Activated naive CD8-positive, alpha-beta T cell treated with anti-CD3 and anti-CD28 coated beads for 36 hours (primary cell): ENCODE measurements around the gene C1orf115. TPM values are rescaled to one million over a fixed set of nuclear protein-coding genes. Genes with fewer than 3 reads are reported as not detected.

Experiments used
- DNase-seq: peaks from one replicate; pipeline ENCODE4 v3.0.0; 2021
- H3K27ac Mint-ChIP-seq: one replicate; pipeline ENCODE4 v1.8.0; 2022; ENCODE audit warnings: mild to moderate bottlenecking, moderate library complexity, mixed read lengths
- H3K27me3 Mint-ChIP-seq: one replicate; pipeline ENCODE4 v1.8.0; 2022; ENCODE audit warnings: mild to moderate bottlenecking, mixed read lengths
- H3K36me3 Mint-ChIP-seq: one replicate; pipeline ENCODE4 v1.8.0; 2021; ENCODE audit warnings: mild to moderate bottlenecking, mixed read lengths
- H3K4me1 Mint-ChIP-seq: one replicate; pipeline ENCODE4 v1.8.0; 2021; ENCODE audit warnings: mixed read lengths
- H3K4me3 Mint-ChIP-seq: one replicate; pipeline ENCODE4 v1.8.0; 2022; ENCODE audit warnings: mild to moderate bottlenecking, moderate library complexity, mixed read lengths
- H3K9me3 Mint-ChIP-seq: one replicate; pipeline ENCODE4 v1.8.0; 2022; ENCODE audit warnings: mixed read lengths
- total RNA-seq, 2 experiments: library from RNA; stranded (reverse); gene quantifications; one replicate each; pipeline ENCODE4 v1.2.3, GENCODE V29; 2021

Gene C1orf115
- total RNA-seq, 2 experiments from 2014 or later = 0.33 to 0.38 TPM

DNA sequence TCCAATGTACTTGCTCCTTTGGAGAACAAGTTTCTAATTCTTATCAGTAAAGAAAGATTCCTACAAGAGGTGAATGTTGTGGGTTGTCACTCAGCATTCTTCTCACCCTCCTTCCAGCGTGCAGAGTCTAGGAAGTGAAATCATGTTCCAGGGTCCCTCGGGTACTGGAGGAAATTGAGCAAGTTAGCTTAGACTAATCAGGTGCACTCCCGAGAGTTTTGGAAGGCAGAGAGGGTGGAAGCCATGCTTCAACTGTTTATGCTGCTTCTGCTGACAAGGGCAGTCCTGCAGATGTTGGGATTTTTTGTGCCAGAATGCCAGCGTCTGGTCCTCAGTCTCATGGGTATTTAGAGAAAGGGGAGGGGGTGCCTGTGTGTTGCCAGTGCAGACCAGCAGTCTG lies 5.3 kb upstream of the C1orf115 start:
- H3K4me1 Mint-ChIP-seq = peaks cover 3% of the 10 kb centered on the region
- H3K36me3 Mint-ChIP-seq = no peaks in the 10 kb centered on the region
- peaks cover 10% of the 10 kb centered on the region for H3K27me3 Mint-ChIP-seq
- no peak for DNase-seq
- no peak overlapping the region for H3K27ac Mint-ChIP-seq
- no peaks in the 10 kb centered on the region for H3K9me3 Mint-ChIP-seq
- H3K4me3 Mint-ChIP-seq = no peak overlapping the region

DNA sequence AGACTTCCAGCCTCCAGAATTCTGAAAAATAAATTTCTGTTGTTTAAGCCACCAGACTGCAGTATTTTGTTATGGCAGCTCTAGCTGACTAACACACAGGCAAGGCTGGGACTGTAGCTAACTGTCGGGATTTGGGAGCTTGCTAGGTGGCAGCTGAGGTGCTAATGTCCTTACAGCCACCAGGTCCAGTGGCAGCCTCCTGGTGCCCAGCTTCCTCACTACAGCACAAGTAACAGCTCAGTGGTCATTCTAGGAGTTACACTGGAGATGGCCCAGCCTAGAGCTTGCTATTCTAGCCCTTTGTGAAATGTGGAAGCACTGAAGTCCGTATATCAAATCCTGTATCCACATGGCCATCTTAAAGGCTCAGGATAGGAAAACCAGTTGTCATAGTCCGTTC lies 4.3 kb upstream of the C1orf115 start:
- H3K4me3 Mint-ChIP-seq = no peak overlapping the region
- H3K4me1 Mint-ChIP-seq = peaks cover 4% of the 10 kb centered on the region
- H3K36me3 Mint-ChIP-seq = no peaks in the 10 kb centered on the region
- no peak for DNase-seq
- no peaks in the 10 kb centered on the region for H3K9me3 Mint-ChIP-seq
- H3K27ac Mint-ChIP-seq = no peak overlapping the region
- H3K27me3 Mint-ChIP-seq = peaks cover 13% of the 10 kb centered on the region

- peaks cover 4% of the 10 kb centered on the region for H3K4me1 Mint-ChIP-seq
- no peak overlapping the region for H3K4me3 Mint-ChIP-seq
- H3K9me3 Mint-ChIP-seq = no peaks in the 10 kb centered on the region
- H3K27ac Mint-ChIP-seq = no peak overlapping the region
- no peak for DNase-seq
- H3K36me3 Mint-ChIP-seq = no peaks in the 10 kb centered on the region
- peaks cover 28% of the 10 kb centered on the region for H3K27me3 Mint-ChIP-seq
Measured at GRCh38 chr1:220687809-220688208, 2.4 kb upstream of the C1orf115 start.

DNA sequence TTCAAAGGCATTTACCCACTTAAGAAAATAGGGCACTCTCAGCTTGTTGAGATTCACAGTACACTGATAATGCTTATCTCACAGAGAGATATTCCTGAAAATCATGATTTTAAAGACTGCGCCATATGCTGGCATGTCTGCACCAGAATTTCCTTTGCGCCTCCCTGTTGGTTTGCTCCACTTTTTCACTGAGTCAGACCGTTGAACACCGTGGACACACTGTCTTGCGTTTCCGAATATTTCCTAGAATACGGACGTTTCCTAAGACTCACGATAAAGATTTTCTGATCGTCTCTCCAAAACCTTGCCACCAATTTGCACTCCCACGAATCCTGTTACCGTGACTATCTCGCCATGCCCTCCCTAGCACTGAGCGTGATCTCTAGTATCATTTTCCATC lies 497 bp upstream of the C1orf115 start:
- Mint-ChIP-seq H3K27ac (no peak overlapping the region), H3K4me1 (peaks cover 4% of the 10 kb centered on the region), H3K27me3 (peaks cover 26% of the 10 kb centered on the region), H3K36me3 (no peaks in the 10 kb centered on the region), H3K4me3 (peak overlapping the region; percentile 78), H3K9me3 (no peaks in the 10 kb centered on the region)
- DNase-seq = no peak

DNA sequence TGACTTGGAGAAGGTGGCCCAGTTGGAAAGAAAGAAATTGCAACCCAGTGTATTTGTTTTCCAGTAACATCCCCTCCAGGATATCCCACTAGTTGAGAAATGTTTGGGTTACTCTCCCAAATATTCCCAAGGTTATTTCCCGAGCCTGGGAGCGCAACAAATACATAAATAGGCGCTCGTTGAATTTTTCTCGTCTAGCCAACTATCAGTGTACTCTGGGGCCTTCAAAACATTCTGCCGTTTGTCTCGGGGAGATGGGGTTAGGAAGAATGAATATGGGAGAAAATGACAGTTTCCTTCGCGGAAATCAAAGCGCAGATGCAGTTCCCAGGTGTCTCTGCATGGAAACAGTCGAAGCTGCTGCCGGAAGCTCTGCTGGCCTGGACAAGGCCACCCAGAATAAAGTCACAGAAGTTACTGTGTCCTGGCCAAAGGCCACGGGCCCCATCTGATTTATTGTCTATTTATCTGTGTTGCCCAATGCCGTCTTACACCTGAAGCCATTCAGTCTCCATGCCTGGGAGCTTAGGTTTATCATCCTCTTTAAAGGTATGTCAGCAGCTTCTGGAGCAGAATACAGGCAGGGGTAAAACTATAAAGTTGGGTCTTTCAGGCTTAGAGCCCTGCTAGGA lies 1.0 kb downstream of the C1orf115 start:
- Mint-ChIP-seq H3K4me3 (no peak overlapping the region), H3K27me3 (peaks cover 26% of the 10 kb centered on the region)

DNA sequence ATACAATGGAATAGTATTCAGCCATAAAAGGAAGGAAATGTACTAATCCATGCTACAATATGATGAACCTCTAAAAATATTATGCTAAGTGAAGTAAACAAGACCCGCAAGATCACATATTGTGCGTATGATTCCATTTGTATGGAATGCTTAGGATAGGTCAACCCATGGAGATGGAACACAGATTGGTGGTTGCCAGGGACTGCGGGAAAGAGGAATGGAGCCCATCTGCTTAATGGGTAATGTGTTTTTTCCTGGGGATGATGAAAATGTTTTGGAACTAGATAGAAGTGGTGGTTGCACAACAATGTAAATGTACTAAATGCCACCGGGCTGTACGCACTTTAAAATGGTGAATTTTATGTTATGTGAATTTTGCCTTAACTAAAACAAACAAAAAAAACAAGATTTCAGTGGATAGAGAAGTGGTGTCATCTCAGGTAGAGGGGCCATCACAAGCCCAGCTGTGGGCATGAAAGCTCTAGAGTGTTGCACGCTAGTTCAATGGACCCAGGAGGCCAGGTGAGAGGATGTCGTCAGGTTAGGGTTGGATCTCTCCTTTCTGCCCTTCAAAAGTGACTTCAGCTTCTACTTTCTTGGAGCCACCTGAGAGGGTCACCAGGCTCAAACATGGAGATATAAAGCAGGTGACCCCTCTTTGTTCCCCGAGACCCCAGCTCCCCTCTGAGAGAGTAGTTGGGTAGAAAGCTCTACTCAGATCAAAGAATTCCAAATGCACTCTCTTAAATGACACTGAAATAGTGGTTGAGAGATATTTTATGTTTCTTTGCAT lies 2.5 kb downstream of the C1orf115 start:
- H3K27ac Mint-ChIP-seq = no peak overlapping the region
- no peak for DNase-seq
- peaks cover 26% of the 10 kb centered on the region for H3K27me3 Mint-ChIP-seq
- H3K36me3 Mint-ChIP-seq = no peaks in the 10 kb centered on the region
- no peaks in the 10 kb centered on the region for H3K9me3 Mint-ChIP-seq
- H3K4me1 Mint-ChIP-seq = peaks cover 4% of the 10 kb centered on the region
- H3K4me3 Mint-ChIP-seq = no peak overlapping the region

More for the DNA sequence above, 1.0 kb downstream of the C1orf115 start:
- Mint-ChIP-seq H3K36me3 (no peaks in the 10 kb centered on the region), H3K9me3 (no peaks in the 10 kb centered on the region), H3K27ac (no peak overlapping the region), H3K4me1 (peaks cover 4% of the 10 kb centered on the region)
- DNase-seq = no peak

DNA sequence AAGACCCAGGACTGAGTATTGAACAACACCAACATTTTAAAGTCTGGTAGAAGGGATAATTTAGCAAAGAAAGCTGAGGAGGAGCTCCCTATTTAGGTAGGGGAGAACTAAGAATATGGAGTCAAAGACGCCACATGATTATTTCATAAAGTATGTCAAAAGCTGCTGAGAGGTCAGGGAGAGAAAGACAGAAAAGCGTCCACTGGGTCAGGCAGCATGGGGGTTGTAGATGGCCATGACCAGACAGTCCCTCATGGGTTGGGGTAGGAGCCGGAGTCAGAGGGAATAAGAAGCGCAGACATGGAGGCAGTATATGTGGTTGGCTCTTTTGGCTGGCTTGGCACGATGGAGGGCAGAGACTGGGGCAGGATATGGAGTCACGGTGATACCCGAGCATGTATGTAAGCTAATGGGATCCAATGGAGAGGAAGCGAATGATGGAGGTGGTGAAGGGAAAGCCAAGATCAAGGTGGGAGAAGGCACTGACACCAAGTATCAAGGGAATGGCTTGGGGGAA lies 4.8 kb downstream of the C1orf115 start:
- H3K9me3 Mint-ChIP-seq = no peaks in the 10 kb centered on the region
- peaks cover under 1% of the 10 kb centered on the region for H3K4me1 Mint-ChIP-seq
- no peak for DNase-seq
- peaks cover 26% of the 10 kb centered on the region for H3K27me3 Mint-ChIP-seq
- no peak overlapping the region for H3K27ac Mint-ChIP-seq
- H3K36me3 Mint-ChIP-seq = no peaks in the 10 kb centered on the region
- H3K4me3 Mint-ChIP-seq = no peak overlapping the region

GRCh38 chr1:220695426-220695825 lies 5.3 kb downstream of the C1orf115 start:
- DNase-seq = no peak
- Mint-ChIP-seq H3K4me3 (no peak overlapping the region), H3K27me3 (peaks cover 21% of the 10 kb centered on the region), H3K36me3 (no peaks in the 10 kb centered on the region), H3K9me3 (no peaks in the 10 kb centered on the region), H3K4me1 (no peaks in the 10 kb centered on the region), H3K27ac (no peak overlapping the region)

GRCh38 chr1:220696226-220696862 lies 6.2 kb downstream of the C1orf115 start:
- Mint-ChIP-seq H3K27ac (no peak overlapping the region), H3K4me3 (no peak overlapping the region), H3K9me3 (no peaks in the 10 kb centered on the region), H3K4me1 (no peaks in the 10 kb centered on the region), H3K27me3 (peaks cover 20% of the 10 kb centered on the region), H3K36me3 (no peaks in the 10 kb centered on the region)
- DNase-seq = no peak

GRCh38 chr1:220696863-220697231 lies 6.7 kb downstream of the C1orf115 start:
- H3K4me3 Mint-ChIP-seq = no peak overlapping the region
- H3K4me1 Mint-ChIP-seq = no peaks in the 10 kb centered on the region
- DNase-seq = no peak
- H3K27ac Mint-ChIP-seq = no peak overlapping the region
- H3K36me3 Mint-ChIP-seq = no peaks in the 10 kb centered on the region
- H3K9me3 Mint-ChIP-seq = no peaks in the 10 kb centered on the region
- H3K27me3 Mint-ChIP-seq = peaks cover 15% of the 10 kb centered on the region

DNA sequence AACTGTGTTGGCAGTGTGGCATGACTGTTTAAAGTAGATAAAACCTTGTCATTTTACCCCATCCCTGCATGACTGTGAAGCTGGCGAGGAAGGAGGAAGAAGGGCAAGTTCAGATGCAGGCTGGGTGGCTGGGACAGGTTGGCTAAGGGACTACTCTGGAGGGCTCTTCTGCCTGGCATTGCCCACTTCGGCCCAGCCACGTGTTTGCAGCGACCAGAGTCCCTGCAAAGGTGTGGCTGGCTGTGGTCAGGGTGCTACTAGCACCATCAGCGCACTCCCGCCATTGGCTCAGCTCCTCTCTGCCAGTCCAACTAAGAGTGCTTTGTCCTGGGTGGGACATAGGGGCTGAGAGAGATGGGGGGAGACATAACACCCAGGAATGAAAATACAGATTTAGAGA lies 7.2 kb downstream of the C1orf115 start:
- no peaks in the 10 kb centered on the region for H3K36me3 Mint-ChIP-seq
- H3K4me1 Mint-ChIP-seq = no peaks in the 10 kb centered on the region
- H3K27me3 Mint-ChIP-seq = peaks cover 18% of the 10 kb centered on the region
- H3K27ac Mint-ChIP-seq = no peak overlapping the region
- DNase-seq = no peak
- H3K9me3 Mint-ChIP-seq = no peaks in the 10 kb centered on the region
- H3K4me3 Mint-ChIP-seq = no peak overlapping the region

GRCh38 chr1:220698607-220699016 lies 8.4 kb downstream of the C1orf115 start:
- Mint-ChIP-seq H3K9me3 (no peaks in the 10 kb centered on the region), H3K4me1 (no peaks in the 10 kb centered on the region), H3K4me3 (no peak overlapping the region), H3K36me3 (no peaks in the 10 kb centered on the region), H3K27me3 (peaks cover 19% of the 10 kb centered on the region), H3K27ac (no peak overlapping the region)
- DNase-seq = no peak

DNA sequence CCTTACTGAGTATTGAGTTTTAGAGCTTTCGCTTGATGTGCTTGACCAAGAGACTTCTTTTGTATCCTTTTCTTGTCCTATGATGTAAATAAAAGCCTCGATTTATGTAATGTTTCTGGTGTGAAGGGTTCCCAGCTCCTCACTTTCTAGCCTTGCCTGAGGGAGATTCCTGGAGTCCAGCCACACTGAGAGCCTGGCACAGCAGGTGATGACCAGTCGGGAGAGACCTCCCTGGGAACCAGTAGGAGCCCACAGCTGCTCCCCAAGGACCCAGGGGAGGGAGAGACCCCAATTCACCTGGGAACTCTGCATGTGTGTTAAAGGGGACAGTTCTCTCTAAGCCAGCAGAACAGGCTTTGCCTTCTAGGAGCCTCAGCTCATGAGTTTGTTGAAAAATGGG lies 8.9 kb downstream of the C1orf115 start:
- no peak for DNase-seq
- no peaks in the 10 kb centered on the region for H3K36me3 Mint-ChIP-seq
- H3K4me3 Mint-ChIP-seq = no peak overlapping the region
- H3K27ac Mint-ChIP-seq = no peak overlapping the region
- H3K9me3 Mint-ChIP-seq = no peaks in the 10 kb centered on the region
- H3K4me1 Mint-ChIP-seq = no peaks in the 10 kb centered on the region
- H3K27me3 Mint-ChIP-seq = peaks cover 19% of the 10 kb centered on the region

- no peaks in the 10 kb centered on the region for H3K36me3 Mint-ChIP-seq
- no peak for DNase-seq
- no peaks in the 10 kb centered on the region for H3K9me3 Mint-ChIP-seq
- no peak overlapping the region for H3K4me3 Mint-ChIP-seq
- H3K4me1 Mint-ChIP-seq = no peaks in the 10 kb centered on the region
- H3K27me3 Mint-ChIP-seq = peaks cover 25% of the 10 kb centered on the region
- H3K27ac Mint-ChIP-seq = no peak overlapping the region
Measured at GRCh38 chr1:220700556-220701179, 10.5 kb downstream of the C1orf115 start.

DNA sequence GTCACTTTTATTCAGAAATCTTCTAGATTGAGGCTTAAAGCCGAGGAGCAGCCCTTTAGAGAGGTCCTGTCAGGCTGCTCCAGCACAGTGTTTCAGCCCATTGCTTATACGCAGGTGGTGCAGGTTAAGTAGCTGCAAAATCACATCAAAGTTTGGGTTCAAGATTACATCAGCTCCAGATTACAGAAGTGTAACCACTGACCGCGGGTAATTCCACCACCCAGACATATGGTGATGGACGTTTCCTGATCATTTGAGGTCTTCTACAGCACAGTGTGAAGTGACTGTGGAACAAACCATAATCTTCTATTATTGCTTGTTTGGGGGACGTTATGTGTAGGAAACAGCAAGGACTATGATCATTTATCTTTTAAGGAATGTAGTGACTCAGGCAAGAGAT lies 11.8 kb downstream of the C1orf115 start:
- H3K36me3 Mint-ChIP-seq = no peaks in the 10 kb centered on the region
- peaks cover 25% of the 10 kb centered on the region for H3K27me3 Mint-ChIP-seq
- H3K27ac Mint-ChIP-seq = no peak overlapping the region
- DNase-seq = no peak
- no peaks in the 10 kb centered on the region for H3K9me3 Mint-ChIP-seq
- H3K4me1 Mint-ChIP-seq = no peaks in the 10 kb centered on the region
- H3K4me3 Mint-ChIP-seq = no peak overlapping the region
